D721Med (cell line): ENCODE data around the gene FIGNL1.

ENCODE experiments used
- DNase-seq: peaks from one replicate; pipeline ENCODE4 v3.0.0; 2011; ENCODE audit warnings: low spot score; ENCODE audit not compliant: insufficient read length
- FAIRE-seq: peaks from 2 replicates; lab custom pipeline; 2011; peaks lifted over from hg19 to GRCh38; lab: Jason Lieb, UNC
- CTCF ChIP-seq: IDR thresholded peaks from 2 replicates; pipeline ENCODE4 v1.5.1; 2012; ENCODE audit warnings: mild to moderate bottlenecking, control low read depth; ENCODE audit not compliant: insufficient read depth; ENCODE audit errors: missing control alignments

FIGNL1 gene

GRCh38 chr7:50399206-50399605, 50.9 kb downstream of the FIGNL1 start:
- no peak for DNase-seq
- no peak for TF ChIP-seq CTCF
- no peak for FAIRE-seq

- no peak for FAIRE-seq
- DNase-seq: no peak
- TF ChIP-seq CTCF: no peak
These were observed 52.2 kb downstream of the FIGNL1 start for GRCh38 chr7:50397971-50398324.

- no peak for FAIRE-seq
These were observed 52.7 kb downstream of the FIGNL1 start for GRCh38 chr7:50397320-50397970.

GRCh38 chr7:50396856-50397255, 53.3 kb downstream of the FIGNL1 start:
- no peak for FAIRE-seq
- no peak for DNase-seq
- TF ChIP-seq CTCF: no peak

More at GRCh38 chr7:50397320-50397970, 52.7 kb downstream of the FIGNL1 start:
- TF ChIP-seq CTCF: no peak
- DNase-seq: no peak

- DNase-seq (no peak), FAIRE-seq (no peak)
- TF ChIP-seq CTCF: no peak
These were observed 55.8 kb downstream of the FIGNL1 start for GRCh38 chr7:50394315-50394714.
